ENCODE data around the gene KIF3B.
"Not testable (repeated sequence)": the region's sequence is repeated elsewhere in the genome, so short reads cannot be mapped to it uniquely, and the experiment has no call there.

Gene KIF3B

GRCh38 chr20:32246208-32246607, 31.2 kb upstream of the KIF3B start:
- DNase-seq (ENCODE audit: low spot score) = not testable (repeated sequence)

GRCh38 chr20:32248043-32248442, 29.4 kb upstream of the KIF3B start:
- no peak for DNase-seq (ENCODE audit: low spot score)

GRCh38 chr20:32249030-32249738, 28.3 kb upstream of the KIF3B start:
- no peak for DNase-seq (ENCODE audit: low spot score)

GRCh38 chr20:32251470-32251869, 26.0 kb upstream of the KIF3B start:
- DNase-seq (ENCODE audit: low spot score) = no peak

GRCh38 chr20:32252189-32252588, 25.3 kb upstream of the KIF3B start:
- no peak for DNase-seq (ENCODE audit: low spot score)

- not testable (repeated sequence) for DNase-seq (ENCODE audit: low spot score)
Observed at GRCh38 chr20:32260973-32261372, 16.5 kb upstream of the KIF3B start.

GRCh38 chr20:32261644-32262043, 15.8 kb upstream of the KIF3B start:
- DNase-seq (ENCODE audit: low spot score) = no peak

GRCh38 chr20:32263398-32263954, 14.0 kb upstream of the KIF3B start:
- DNase-seq (ENCODE audit: low spot score) = no peak

- no peak for DNase-seq (ENCODE audit: low spot score)
Observed at GRCh38 chr20:32271620-32272019, 5.8 kb upstream of the KIF3B start.

GRCh38 chr20:32274359-32274758, 3.1 kb upstream of the KIF3B start:
- no peak for DNase-seq (ENCODE audit: low spot score)

- not testable (repeated sequence) for DNase-seq (ENCODE audit: low spot score)
Observed at GRCh38 chr20:32275163-32275562, 2.3 kb upstream of the KIF3B start.

- DNase-seq (ENCODE audit: low spot score) = no peak
Observed at GRCh38 chr20:32278199-32278643, 770 bp downstream of the KIF3B start.

- DNase-seq (ENCODE audit: low spot score) = no peak
Observed at GRCh38 chr20:32281711-32282110, 4.3 kb downstream of the KIF3B start.

- DNase-seq (ENCODE audit: low spot score) = no peak
Observed at GRCh38 chr20:32282461-32282860, 5.0 kb downstream of the KIF3B start.

GRCh38 chr20:32285082-32285620, 7.7 kb downstream of the KIF3B start:
- no peak for DNase-seq (ENCODE audit: low spot score)

GRCh38 chr20:32285621-32286371, 8.3 kb downstream of the KIF3B start:
- DNase-seq (ENCODE audit: low spot score) = no peak

GRCh38 chr20:32287231-32287638, 9.8 kb downstream of the KIF3B start:
- no peak for DNase-seq (ENCODE audit: low spot score)

GRCh38 chr20:32288225-32288849, 10.9 kb downstream of the KIF3B start:
- DNase-seq (ENCODE audit: low spot score) = no peak

- DNase-seq (ENCODE audit: low spot score) = not testable (repeated sequence)
Observed at GRCh38 chr20:32289299-32289660, 11.8 kb downstream of the KIF3B start.

GRCh38 chr20:32289661-32290431, 12.4 kb downstream of the KIF3B start:
- DNase-seq (ENCODE audit: low spot score) = no peak

- DNase-seq (ENCODE audit: low spot score) = no peak
Observed at GRCh38 chr20:32291166-32291565, 13.7 kb downstream of the KIF3B start.

All from SK-N-DZ (cell line).